ENCODE measurements around the gene RAD18. TPM values are rescaled to one million over a fixed set of nuclear protein-coding genes. Genes with fewer than 3 reads are reported as not detected.

RAD18 gene
- polyA plus RNA-seq, 3 donors: 1.2 to 6.4 (median 2.0) TPM

GRCh38 chr3:8937064-8938020 is 25.9 kb downstream of the RAD18 start:
- no peak overlapping the region for H3K27ac ChIP-seq (ENCODE audit: low read depth, low read length)
- 56 to 74% (median 74%) methylated on average over 6 of the region's 6 CpGs for WGBS, 3 donors

GRCh38 chr3:8932507-8932906 is 30.8 kb downstream of the RAD18 start:
- H3K27ac ChIP-seq (ENCODE audit: low read depth, low read length): no peak overlapping the region
- WGBS, 3 donors: 96 to 99% (median 98%) methylated on average over 2 of the region's 2 CpGs

GRCh38 chr3:8931342-8931741 is 31.9 kb downstream of the RAD18 start:
- 95 to 97% (median 96%) methylated on average over 3 of the region's 3 CpGs for WGBS, 3 donors
- H3K27ac ChIP-seq (ENCODE audit: low read depth, low read length): no peak overlapping the region

- no peak overlapping the region for H3K27ac ChIP-seq (ENCODE audit: low read depth, low read length)
- 73 to 88% (median 75%) methylated on average over 4 of the region's 4 CpGs for WGBS, 3 donors
Observed at GRCh38 chr3:8929860-8930259, 33.4 kb downstream of the RAD18 start.

- no peak overlapping the region for H3K27ac ChIP-seq (ENCODE audit: low read depth, low read length)
- 95 to 98% (median 98%) methylated on average over 4 of the region's 4 CpGs for WGBS, 3 donors
Observed at GRCh38 chr3:8914491-8914890, 48.8 kb downstream of the RAD18 start.

- WGBS, 3 donors: 72 to 73% (median 72%) methylated on average over 2 of the region's 2 CpGs
Observed at GRCh38 chr3:8911781-8912180, 51.5 kb downstream of the RAD18 start.

GRCh38 chr3:8909160-8909559 is 54.1 kb downstream of the RAD18 start:
- H3K27ac ChIP-seq (ENCODE audit: low read depth, low read length): no peak overlapping the region
- 84 to 99% (median 98%) methylated on average over 3 of the region's 3 CpGs for WGBS, 3 donors

More at GRCh38 chr3:8911781-8912180, 51.5 kb downstream of the RAD18 start:
- H3K27ac ChIP-seq (ENCODE audit: low read depth, low read length): no peak overlapping the region

- 94 to 96% (median 96%) methylated on average over 5 of the region's 5 CpGs for WGBS, 3 donors
- no peak overlapping the region for H3K27ac ChIP-seq (ENCODE audit: low read depth, low read length)
Observed at GRCh38 chr3:8903191-8903590, 60.1 kb downstream of the RAD18 start.

GRCh38 chr3:8900869-8901268 is 62.4 kb downstream of the RAD18 start:
- WGBS, 3 donors: 86 to 92% (median 91%) methylated on average over 3 of the region's 3 CpGs
- no peak overlapping the region for H3K27ac ChIP-seq (ENCODE audit: low read depth, low read length)

- WGBS, 3 donors: 65 to 82% (median 75%) methylated on average over 1 of the region's 1 CpG
- H3K27ac ChIP-seq (ENCODE audit: low read depth, low read length): no peak overlapping the region
Observed at GRCh38 chr3:8899876-8900460, 63.3 kb downstream of the RAD18 start.

GRCh38 chr3:8895829-8896228 is 67.4 kb downstream of the RAD18 start:
- WGBS, 3 donors: 60 to 78% (median 73%) methylated on average over 2 of the region's 2 CpGs

GRCh38 chr3:8893001-8893400 is 70.3 kb downstream of the RAD18 start:
- no peak overlapping the region for H3K27ac ChIP-seq (ENCODE audit: low read depth, low read length)
- 91 to 95% (median 94%) methylated on average over 5 of the region's 5 CpGs for WGBS, 3 donors

More at GRCh38 chr3:8895829-8896228, 67.4 kb downstream of the RAD18 start:
- no peak overlapping the region for H3K27ac ChIP-seq (ENCODE audit: low read depth, low read length)

- WGBS, 3 donors: 81 to 85% (median 83%) methylated on average over 1 of the region's 1 CpG
Observed at GRCh38 chr3:8891774-8892173, 71.5 kb downstream of the RAD18 start.

GRCh38 chr3:8891303-8891702 is 72.0 kb downstream of the RAD18 start:
- no peak overlapping the region for H3K27ac ChIP-seq (ENCODE audit: low read depth, low read length)

More at GRCh38 chr3:8891774-8892173, 71.5 kb downstream of the RAD18 start:
- H3K27ac ChIP-seq (ENCODE audit: low read depth, low read length): no peak overlapping the region

GRCh38 chr3:8888301-8888915 is 74.9 kb downstream of the RAD18 start:
- H3K27ac ChIP-seq (ENCODE audit: low read depth, low read length): no peak overlapping the region
- 93 to 96% (median 95%) methylated on average over 6 of the region's 6 CpGs for WGBS, 3 donors

GRCh38 chr3:8887435-8888300 is 75.6 kb downstream of the RAD18 start:
- no peak overlapping the region for H3K27ac ChIP-seq (ENCODE audit: low read depth, low read length)
- WGBS, 3 donors: 80 to 87% (median 87%) methylated on average over 7 of the region's 7 CpGs

- 71 to 87% (median 83%) methylated on average over 4 of the region's 4 CpGs for WGBS, 3 donors
Observed at GRCh38 chr3:8886546-8886945, 76.7 kb downstream of the RAD18 start.

GRCh38 chr3:8885536-8886316 is 77.5 kb downstream of the RAD18 start:
- no peak overlapping the region for H3K27ac ChIP-seq (ENCODE audit: low read depth, low read length)

More at GRCh38 chr3:8886546-8886945, 76.7 kb downstream of the RAD18 start:
- H3K27ac ChIP-seq (ENCODE audit: low read depth, low read length): no peak overlapping the region
